DMS53 (cell line): ENCODE measurements around the gene SPECC1.
"Not testable (repeated sequence)": the region's sequence is repeated elsewhere in the genome, so short reads cannot be mapped to it uniquely, and the experiment has no call there.

Source experiments
- DNase-seq: peaks from one replicate; lab custom pipeline; 2025; lab: John Stamatoyannopoulos, UW

SPECC1 gene

DNA sequence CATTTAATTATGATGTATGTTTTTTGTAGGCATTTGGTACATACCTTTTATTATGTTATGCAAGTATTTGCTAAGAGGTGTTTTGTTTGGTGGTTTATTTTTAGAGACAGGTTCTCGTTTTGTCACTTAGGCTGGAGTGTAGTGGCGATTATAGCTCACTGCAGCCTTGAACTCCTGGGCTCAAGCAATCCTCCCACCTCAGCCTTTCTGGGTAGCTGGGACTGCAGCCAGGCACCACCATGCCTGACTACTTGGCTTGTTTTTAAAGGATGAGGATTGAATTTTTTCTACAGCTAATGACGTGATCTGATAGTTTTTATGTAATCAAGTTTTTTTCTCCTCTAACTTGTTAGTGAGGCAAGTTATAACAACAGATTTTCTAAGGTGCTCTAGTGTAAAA, 199.6 kb downstream of the SPECC1 start:
- no peak for DNase-seq

DNA sequence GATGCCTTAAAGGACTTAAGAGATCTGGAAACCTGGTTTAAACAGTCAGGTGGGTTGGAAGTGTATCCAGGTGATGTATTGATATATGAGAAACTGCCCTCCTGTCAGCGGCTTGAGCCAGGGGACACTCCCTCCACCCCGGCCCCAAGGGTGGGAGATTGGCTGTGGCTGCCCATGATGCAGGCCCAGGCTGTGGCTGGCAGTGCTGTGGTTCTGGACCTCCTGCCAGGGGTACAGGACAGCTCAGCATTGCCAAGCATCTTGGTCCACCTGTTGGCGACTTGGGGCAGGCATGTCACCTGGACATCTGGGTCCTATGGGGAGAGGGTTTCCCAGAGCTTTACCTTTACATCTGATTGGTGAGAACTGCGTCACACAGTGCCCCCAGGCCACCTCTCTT, 201.0 kb downstream of the SPECC1 start:
- DNase-seq: no peak

DNA sequence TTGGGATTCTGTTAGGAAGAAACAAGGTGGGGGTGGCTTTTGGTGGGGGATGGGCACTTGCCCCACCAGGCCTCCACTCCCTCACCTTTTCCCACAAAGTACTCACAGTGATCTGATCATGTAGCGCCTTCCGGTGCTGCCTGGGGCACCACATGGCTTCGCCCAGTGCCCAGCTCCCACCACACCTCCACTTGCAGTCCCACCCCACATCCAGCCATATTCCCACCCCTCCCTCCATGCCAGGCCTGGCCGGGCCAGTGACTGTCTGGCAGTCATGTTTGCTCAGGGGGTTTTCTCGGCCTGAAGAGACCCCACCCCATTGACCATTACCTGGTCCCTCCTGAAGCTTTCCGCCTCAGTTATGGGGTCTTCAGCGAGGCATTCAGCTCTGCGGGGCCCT, 201.5 kb downstream of the SPECC1 start:
- no peak for DNase-seq

DNA sequence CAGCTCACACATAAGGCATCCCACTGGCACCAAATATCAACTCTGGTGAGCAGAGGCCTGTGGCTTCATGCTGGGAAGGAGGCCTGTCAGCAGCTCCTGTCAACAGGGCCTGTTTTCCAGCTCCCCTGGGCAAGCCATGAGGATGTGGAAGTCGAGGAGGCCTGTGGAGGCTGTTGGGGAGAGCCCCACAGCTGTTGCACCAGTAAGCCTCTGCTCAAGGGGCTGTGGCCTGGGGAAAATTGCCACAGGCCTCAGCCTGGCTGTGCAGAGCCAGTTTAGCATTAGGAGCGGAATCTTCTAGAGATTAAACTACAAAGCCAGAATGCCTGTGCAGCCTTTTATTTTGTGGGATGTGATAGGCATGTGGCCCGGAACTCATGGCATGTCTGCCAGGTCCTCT, 202.1 kb downstream of the SPECC1 start:
- DNase-seq: no peak

- no peak for DNase-seq
Observed at GRCh38 chr17:20213449-20213848, 204.3 kb downstream of the SPECC1 start.

DNA sequence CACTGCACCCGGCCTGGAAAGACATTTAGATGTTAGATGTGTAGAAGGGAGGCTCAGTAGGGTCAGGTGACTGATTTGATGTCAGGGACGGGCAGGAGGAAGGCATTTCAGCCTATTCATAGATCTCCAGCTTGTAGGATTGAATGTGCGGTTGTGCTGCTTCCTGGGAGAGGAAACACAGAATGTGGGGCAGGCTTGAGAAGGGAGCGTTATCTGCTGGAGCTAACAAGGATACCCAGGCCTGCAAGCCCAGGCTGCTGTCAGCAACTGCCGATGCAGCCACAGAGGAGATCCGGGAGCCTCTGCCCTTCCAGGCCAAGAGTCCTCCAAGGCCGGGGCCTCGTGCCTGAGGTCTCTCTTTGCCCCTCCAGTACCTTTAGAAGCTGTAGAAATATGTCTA, 205.6 kb downstream of the SPECC1 start:
- DNase-seq: no peak

GRCh38 chr17:20216154-20216815, 207.1 kb downstream of the SPECC1 start:
- DNase-seq: no peak

- DNase-seq: no peak
Observed at GRCh38 chr17:20216853-20217252, 207.7 kb downstream of the SPECC1 start.

DNA sequence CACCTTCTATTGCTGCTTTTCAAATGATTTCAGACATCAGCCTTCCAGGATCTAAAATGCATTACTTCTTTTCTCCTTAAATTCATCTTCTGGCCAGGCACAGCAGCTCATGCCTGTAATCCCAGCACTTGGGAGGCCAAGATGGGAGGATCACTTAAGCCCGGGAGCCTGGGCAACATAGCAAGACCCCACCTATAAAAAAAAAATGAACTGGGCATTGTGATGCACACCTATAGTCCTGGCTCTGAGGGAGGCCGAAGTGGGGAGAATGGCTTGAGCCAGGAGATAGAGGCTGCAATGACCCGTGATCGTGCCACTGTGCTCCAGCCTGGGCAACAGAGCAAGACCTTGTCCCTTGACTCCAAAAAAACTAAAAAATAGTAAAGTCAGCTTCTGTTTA, 208.5 kb downstream of the SPECC1 start:
- DNase-seq: no peak

DNA sequence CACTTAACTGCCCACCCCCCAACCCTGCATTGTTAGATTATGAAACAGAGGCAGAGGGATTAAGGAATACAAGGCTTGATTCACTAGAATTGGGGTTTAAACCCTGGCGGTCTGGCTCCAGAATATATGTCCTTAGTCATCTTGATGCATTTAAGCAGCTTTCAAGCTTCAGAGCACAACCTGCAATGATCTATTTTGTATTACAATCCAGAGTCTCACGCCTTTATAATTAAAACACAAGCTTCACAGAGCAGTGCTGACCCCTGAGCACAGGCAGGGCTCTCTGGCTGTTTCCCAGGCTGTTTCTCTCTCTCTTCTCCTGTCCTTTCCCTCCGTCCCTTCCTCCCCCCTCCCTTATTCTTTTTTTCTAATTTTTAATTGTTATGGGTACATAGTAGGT, 209.1 kb downstream of the SPECC1 start:
- no peak for DNase-seq

DNA sequence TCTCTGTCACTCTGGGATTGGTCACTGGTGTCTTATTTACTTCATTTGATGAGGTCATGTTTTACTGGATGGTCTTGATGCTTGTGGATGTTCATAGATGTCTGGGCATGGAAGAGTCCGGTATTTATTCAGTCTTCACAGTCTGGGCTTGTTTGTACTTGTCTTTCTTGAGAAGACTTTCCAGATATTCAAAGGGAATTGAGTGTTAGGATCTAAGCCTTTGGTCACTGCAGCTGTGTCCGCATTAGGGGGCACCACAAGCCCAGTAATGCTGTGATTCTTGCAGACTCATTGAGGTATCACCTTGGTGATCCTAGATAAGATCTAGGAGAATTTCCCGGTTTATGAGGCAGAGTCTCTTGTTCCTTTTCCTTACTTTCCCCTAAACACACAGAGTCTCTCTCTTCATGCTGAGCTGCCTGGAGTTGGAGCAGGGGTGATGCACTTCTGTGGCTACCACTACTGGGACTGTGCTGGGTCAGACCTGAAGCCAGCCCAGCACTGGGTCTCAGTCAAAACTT, 214.7 kb downstream of the SPECC1 start:
- DNase-seq: no peak

DNA sequence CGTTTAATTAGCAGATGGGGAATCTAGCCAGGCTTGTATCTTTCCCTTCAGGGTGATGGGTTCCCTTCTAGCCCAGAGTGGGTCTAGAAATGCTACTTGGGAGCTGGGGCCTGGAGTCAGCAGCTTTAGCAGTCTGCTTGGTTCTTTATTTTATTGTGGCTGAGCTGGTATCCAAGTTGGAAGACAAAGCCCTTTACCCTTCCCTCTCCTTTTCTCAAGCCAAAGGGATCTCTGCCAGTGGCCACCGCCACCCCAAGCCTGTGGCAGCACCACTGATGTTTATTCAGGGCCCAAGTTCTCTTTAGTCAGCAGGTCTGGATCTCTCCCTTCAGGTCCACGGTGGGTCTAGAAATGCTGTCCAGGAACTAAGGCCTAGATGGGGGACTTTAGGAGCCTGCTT, 215.2 kb downstream of the SPECC1 start:
- no peak for DNase-seq

DNA sequence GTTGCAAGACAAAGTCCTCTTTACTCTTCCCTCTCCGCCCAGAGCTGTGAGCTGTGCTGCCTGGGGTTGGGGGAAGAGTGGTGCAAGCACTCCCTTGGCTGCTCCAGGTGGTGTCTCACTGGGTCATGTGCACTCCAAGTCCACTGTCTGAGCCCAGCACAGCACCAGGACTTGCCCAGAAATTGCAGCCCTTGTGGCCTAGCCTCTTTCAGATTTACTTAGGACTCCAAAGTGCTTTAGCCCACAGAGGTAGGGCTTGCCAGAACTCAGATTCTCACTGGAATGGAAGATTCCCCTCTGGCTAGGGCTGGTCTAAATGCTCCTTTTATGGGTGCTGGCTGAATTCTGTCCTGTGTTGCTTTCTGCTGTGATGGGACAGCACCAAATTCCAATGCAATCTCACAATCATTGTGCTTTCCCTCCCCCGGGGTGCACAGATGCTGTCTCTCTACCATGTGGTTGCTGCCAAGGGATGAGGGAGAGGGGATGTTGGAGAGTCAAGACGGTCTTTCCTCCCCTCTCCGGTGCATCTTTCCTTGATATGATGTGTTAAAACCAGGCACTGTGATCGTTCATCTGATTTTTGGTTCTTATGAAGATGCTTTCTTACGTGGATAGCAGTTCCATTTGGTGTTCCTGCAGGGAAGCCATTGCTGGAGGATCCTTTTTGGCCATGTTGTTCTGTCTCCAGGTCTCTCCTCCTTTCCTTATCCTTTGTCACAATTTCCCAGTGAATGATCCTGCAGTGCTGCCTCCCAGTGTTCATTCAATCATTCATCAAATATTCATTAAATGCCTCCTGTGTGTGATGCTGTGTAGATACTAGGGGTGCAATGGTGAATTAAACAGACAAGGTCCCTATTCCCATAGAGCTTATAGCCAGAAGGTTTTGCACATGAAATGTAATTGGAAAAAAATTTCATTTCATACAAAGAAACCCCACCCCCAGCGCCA, 216.3 kb downstream of the SPECC1 start:
- no peak for DNase-seq

DNA sequence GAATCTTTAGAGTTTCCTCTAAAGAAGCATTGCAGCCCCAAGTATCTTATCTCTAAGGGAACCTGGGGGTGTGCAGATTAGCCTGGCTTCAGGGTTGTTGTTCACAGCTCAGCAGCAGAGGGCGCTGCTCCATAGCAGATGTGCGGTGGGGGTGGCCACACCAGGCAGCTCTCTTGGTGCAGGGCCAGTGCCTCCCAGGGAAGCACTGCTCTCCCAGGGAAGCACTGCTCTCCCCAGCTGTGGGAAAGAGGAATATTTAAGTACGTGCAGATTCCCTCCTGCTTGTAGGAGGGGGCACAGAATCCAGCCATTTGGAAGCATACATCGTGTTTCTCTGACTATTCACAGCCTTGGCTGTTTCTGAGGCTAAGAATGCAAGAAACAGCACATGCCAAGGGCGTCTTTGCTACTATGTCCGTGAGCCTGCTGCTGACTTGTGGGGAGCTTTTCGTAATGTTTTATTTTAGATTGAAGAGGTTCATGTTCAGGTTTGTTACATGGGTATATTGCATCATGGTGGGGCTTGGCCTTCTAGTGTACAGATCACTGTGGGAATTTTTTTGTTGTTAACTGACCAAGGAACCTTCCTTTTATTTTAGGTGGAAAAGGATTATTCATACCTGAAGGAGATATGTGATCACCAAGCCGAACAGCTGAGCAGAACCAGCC, 217.8 kb downstream of the SPECC1 start:
- peak; percentile 78 for DNase-seq

DNA sequence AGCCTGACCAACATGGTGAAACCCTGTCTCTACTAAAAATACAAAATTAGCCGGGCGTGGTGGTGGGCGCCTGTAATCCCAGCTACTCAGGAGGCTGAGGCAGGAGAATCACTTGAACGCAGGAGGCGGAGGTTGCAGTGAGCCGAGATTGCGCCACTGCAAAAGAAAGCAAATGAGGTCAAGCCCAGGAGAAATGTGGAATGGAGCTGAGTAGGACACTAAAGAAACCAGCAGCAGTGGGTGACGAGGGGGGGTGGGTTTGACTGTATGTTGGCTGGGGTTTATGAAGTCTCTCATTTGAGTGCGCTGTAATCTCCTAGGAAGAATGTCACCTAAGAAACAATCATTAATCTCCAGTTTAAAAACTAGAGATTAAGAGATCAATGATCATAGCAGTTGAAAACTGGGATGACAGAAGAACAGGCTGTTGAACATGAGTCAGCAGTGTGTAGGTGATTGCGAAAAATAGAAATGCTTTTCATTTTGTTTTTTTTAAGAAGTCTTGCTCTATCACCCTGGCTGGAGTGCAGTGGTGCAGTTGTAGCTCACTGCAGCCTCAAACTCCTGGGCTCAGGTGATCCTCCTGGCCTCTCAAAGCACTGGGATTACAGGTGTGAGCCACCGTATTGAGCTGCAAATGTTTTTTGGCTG, 218.7 kb downstream of the SPECC1 start:
- DNase-seq: not testable (repeated sequence)

DNA sequence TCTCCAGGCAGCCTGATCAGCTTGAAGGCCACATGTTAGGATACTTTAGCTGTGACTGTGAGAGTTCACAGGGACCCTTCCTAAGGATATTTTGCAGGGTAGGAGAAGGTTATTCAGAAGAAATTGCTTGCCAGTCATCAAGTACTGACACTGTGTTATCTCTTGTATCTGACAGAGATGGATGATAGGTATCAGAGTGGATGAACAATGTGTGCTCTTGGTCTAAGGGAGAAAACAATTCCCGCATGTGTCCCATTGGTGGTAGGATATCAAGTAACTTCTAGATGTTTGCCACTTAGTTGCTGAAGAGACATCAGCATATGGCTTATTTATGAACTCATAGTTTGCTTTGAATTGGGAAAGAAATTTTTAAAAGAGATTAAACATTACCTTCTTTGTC, 219.3 kb downstream of the SPECC1 start:
- DNase-seq: no peak

GRCh38 chr17:20228860-20229259, 219.7 kb downstream of the SPECC1 start:
- DNase-seq: no peak

DNA sequence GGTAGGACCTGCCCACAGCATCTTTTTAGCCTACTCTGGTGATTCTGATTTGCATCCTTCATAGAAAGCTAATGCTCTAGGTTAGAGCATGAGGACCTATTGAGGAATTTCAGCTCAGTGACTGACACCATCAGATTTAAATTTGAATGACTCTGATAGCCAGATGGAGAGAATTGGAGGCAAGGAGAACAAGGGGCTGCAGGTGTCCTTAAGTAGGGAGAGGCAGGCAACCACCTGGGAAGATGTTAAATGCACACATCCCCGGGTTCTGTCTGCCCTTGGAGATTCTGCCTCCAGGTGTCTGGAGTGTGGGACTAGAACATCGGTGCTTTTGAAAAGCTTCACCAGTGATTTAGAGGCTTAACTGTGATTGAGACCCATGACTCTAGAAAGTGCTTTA, 221.8 kb downstream of the SPECC1 start:
- DNase-seq: no peak

DNA sequence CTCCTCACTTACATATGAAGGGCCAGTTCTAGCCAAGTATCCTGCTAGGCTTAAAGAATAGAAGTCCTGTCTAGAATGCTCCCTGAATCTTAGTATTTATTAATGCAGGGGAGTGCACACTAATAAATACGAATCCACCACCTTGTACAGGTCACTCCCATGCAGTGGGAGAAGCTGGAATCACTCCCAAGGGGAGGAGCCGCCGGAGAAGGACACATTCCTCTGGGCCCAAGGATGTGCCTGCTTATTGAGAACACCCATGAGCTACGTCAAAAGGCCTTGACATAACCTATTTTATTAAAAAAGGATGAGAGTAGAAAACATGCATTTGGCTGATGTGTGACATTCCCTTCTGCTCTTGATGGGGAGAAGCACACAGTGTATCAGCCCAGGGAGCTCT, 223.5 kb downstream of the SPECC1 start:
- DNase-seq: no peak

DNA sequence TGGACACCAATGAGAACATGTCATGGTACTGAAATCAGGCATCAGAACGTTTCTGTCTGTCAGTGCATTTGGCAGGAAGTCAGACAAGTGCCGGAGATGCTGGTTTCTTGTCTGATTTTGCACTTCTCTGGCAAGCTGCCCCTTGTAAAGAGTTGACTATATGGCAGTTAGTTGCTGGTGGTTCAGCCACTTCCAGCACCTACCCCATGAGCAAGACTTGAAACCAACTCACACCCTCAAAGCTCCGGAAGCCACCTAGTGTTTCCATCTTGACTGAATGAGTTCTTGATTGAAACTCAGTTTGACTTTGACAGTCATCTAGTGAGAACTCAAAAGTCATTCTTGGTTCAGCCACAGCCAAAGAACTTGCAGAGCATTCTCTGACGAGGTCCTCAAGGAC, 225.1 kb downstream of the SPECC1 start:
- no peak for DNase-seq

DNA sequence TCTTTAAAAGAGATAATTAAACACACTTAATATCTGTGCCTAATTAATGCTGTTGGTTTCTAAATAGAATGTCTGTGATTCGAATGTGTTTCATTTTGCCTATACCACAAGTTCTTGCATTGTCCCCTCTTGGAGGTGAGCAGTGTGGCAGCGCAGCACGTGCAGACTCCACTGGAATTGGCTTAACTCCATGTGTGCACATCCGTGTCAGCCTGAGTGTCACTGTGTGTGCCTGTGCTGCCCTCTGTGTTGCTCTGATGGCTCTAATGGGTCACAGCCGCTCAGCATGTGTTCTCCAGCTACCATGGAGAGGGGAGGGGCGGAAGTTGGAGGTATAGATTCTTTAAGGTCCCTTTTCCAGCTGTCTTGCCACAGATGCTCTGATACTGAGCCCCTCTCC, 226.6 kb downstream of the SPECC1 start:
- DNase-seq: no peak

GRCh38 chr17:20236578-20237227, 227.5 kb downstream of the SPECC1 start:
- no peak for DNase-seq
